Ascending aorta (tissue), 2 donors: ENCODE measurements around the gene RPL12. TPM values are rescaled to one million over a fixed set of nuclear protein-coding genes. Genes with fewer than 3 reads are reported as not detected.

Experiments used
- DNase-seq, 2 donors: peaks; one replicate each; pipeline ENCODE4 v3.0.0-alpha.2; 2019; ENCODE audit warnings: low spot score in 2 of 2
- H3K27ac ChIP-seq, 2 donors: fragments of 200-600 bp; sonication (generic); one replicate each; pipeline ENCODE4 v1.5.1; 2016 to 2017; ENCODE audit warnings: mild to moderate bottlenecking in 1 of 2
- H3K27me3 ChIP-seq: fragments of 200-600 bp; sonication (generic); one replicate; pipeline ENCODE4 v1.5.1; 2017
- H3K36me3 ChIP-seq, 2 donors: fragments of 200-600 bp; sonication (generic); one replicate each; pipeline ENCODE4 v1.5.1; 2016
- H3K4me1 ChIP-seq, 2 donors: fragments of 200-600 bp; sonication (generic); one replicate each; pipeline ENCODE4 v1.5.1; 2016 to 2017; ENCODE audit warnings: mild to moderate bottlenecking in 1 of 2
- H3K4me3 ChIP-seq, 2 donors: fragments of 200-600 bp; sonication (generic); one replicate each; pipeline ENCODE4 v1.5.1; 2016 to 2017; ENCODE audit warnings: mild to moderate bottlenecking in 1 of 2
- H3K9me3 ChIP-seq, 2 donors: fragments of 200-600 bp; sonication (generic); one replicate each; pipeline ENCODE4 v1.5.1; 2016
- intact Hi-C: fragments of 100-400 bp; cut with DNase I; formaldehyde crosslinking; loops from one replicate; pipeline ENCODE4 v1.15.1; 2023
- total RNA-seq: library from RNA; depleted of rRNA; stranded (reverse); fragments of >200 nt; gene quantifications from one replicate; pipeline ENCODE4 v1.1.0, GENCODE V29; 2016
- TF ChIP-seq, protein P1 (sequence below), 3 experiments: fragments of 200-600 bp in 2 of 3; fragments of 450-650 bp in 1 of 3; sonication (generic) in 2 of 3; IDR thresholded peaks; one replicate each; pipeline ENCODE4 v1.5.1; 2016 to 2019; ENCODE audit warnings: antibody characterized with exemption in 3 of 3, mild to moderate bottlenecking in 1 of 3, moderate library complexity in 1 of 3

Gene RPL12
- total RNA-seq, 1 donor from 2014 or later = 1,924 TPM

- no peak overlapping the region for H3K27ac ChIP-seq
- TF ChIP-seq, protein P1, sequence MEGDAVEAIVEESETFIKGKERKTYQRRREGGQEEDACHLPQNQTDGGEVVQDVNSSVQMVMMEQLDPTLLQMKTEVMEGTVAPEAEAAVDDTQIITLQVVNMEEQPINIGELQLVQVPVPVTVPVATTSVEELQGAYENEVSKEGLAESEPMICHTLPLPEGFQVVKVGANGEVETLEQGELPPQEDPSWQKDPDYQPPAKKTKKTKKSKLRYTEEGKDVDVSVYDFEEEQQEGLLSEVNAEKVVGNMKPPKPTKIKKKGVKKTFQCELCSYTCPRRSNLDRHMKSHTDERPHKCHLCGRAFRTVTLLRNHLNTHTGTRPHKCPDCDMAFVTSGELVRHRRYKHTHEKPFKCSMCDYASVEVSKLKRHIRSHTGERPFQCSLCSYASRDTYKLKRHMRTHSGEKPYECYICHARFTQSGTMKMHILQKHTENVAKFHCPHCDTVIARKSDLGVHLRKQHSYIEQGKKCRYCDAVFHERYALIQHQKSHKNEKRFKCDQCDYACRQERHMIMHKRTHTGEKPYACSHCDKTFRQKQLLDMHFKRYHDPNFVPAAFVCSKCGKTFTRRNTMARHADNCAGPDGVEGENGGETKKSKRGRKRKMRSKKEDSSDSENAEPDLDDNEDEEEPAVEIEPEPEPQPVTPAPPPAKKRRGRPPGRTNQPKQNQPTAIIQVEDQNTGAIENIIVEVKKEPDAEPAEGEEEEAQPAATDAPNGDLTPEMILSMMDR (IDR thresholded peaks at IDR 0.05) = no peak
- H3K4me3 ChIP-seq = no peak overlapping the region
- no peaks in the 10 kb centered on the region for H3K9me3 ChIP-seq
- intact Hi-C loops = no loop called here
- DNase-seq = no peak
- H3K4me1 ChIP-seq = peaks cover 7 to 13% of the 10 kb centered on the region in 2 donors
- H3K27me3 ChIP-seq = no peaks in the 10 kb centered on the region
- no peaks in the 10 kb centered on the region for H3K36me3 ChIP-seq
These were observed 31.9 kb downstream of the RPL12 start for GRCh38 chr9:127419348-127419747.

DNA sequence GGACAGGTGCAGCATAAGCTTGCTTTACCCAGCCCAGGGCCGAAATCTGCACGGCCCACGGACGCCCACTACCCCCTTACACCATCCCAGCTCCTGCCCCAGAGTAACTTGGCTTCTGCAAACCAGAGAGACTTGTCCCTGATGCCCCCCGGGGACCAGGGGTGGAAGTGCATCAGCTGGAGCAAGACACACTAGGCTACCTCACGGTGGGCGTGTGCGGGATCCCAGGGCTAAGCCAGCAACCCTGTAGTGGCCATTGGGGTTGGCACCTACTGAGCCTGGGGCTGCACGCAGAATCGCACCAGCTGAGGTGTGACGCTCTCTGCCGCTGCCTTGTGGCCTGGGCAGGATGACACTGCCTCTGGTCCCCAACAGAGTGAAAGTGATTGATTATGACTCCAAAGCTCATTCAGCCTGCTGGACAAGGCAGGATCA, 33.2 kb downstream of the RPL12 start:
- no peaks in the 10 kb centered on the region for H3K9me3 ChIP-seq
- no peaks in the 10 kb centered on the region for H3K36me3 ChIP-seq
- H3K27ac ChIP-seq = no peak overlapping the region
- no peak overlapping the region for H3K4me3 ChIP-seq
- intact Hi-C loops = no loop called here
- H3K27me3 ChIP-seq = no peaks in the 10 kb centered on the region
- DNase-seq = no peak
- TF ChIP-seq, protein P1 (IDR thresholded peaks at IDR 0.05) = no peak
- H3K4me1 ChIP-seq = peaks cover 5 to 8% of the 10 kb centered on the region in 2 donors

GRCh38 chr9:127417131-127418036, 33.8 kb downstream of the RPL12 start:
- no peaks in the 10 kb centered on the region for H3K9me3 ChIP-seq
- H3K36me3 ChIP-seq = no peaks in the 10 kb centered on the region
- H3K4me1 ChIP-seq = peaks cover 0 to 1% of the 10 kb centered on the region in 2 donors
- no peak for DNase-seq
- no peak overlapping the region for H3K27ac ChIP-seq
- intact Hi-C loops = no loop called here
- H3K4me3 ChIP-seq = no peak overlapping the region
- TF ChIP-seq, protein P1 (IDR thresholded peaks at IDR 0.05) = no peak
- no peaks in the 10 kb centered on the region for H3K27me3 ChIP-seq

DNA sequence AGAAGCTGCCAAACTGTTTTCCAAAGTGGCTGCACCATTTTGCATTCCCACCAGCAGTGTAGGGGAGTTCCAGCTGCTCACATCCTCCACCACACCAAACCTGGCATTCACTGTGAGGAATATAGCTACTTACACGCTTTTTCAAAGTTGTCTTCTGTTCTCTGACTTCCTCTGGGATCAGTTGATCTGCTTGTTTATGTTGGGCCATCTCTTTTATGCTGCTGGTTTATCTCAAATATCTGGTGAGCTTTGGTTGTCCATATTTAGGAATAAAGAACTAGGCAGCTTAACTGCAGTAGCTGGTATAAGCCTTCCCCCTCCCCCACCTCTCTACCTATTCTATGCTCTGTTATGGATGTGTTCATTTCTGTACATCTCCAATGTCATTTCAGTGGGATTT, 35.5 kb downstream of the RPL12 start:
- DNase-seq = no peak
- Histone ChIP-seq H3K4me1 (no peaks in the 10 kb centered on the region), H3K4me3 (no peak overlapping the region), H3K27me3 (no peaks in the 10 kb centered on the region), H3K9me3 (no peaks in the 10 kb centered on the region), H3K27ac (no peak overlapping the region), H3K36me3 (no peaks in the 10 kb centered on the region)
- intact Hi-C loops = no loop called here
- TF ChIP-seq, protein P1 (IDR thresholded peaks at IDR 0.05) = no peak

DNA sequence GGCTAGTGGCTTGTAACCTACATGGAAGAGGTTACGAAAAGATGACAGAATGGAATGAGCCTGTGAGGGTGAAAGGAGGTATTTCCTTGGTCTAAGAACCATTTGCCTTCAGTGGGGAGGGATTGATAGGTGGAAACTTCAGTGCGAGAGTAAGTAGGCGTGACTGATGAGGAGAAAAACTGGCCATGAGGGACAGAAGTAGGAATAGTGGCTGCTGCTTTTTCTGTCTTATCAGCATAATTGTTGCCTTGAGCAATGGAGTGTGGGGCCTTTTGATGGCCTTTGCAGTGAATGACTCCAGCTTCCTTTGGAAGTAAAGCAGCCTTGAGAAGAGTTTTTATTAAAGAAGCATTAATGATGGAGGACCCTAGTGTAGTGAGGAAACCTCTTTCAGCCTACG, 36.1 kb downstream of the RPL12 start:
- intact Hi-C loops = no loop called here
- Histone ChIP-seq H3K4me1 (no peaks in the 10 kb centered on the region), H3K27me3 (no peaks in the 10 kb centered on the region), H3K9me3 (no peaks in the 10 kb centered on the region), H3K4me3 (no peak overlapping the region), H3K36me3 (no peaks in the 10 kb centered on the region), H3K27ac (no peak overlapping the region)
- TF ChIP-seq, protein P1 (IDR thresholded peaks at IDR 0.05) = no peak
- no peak for DNase-seq
